HL-60 (cell line): ENCODE data around the gene KLRD1.
"Not testable (repeated sequence)": the region's sequence is repeated elsewhere in the genome, so short reads cannot be mapped to it uniquely, and the experiment has no call there.

Source experiments
- DNase-seq, 2 experiments: peaks; one replicate each; pipeline ENCODE4 v3.0.0-alpha.2; 2010 to 2020; ENCODE audit warnings: low read depth in 1 of 2, low spot score in 1 of 2
- H3K27ac ChIP-seq: fragments of 250-450 bp; sonication (Bioruptor Pico); replicated peaks from 2 replicates; pipeline ENCODE4 v1.5.1; 2020; ENCODE audit warnings: mild to moderate bottlenecking, moderate library complexity
- H3K27me3 ChIP-seq: fragments of 250-450 bp; sonication (Bioruptor Pico); 2 replicates; pipeline ENCODE4 v1.5.1; 2021; ENCODE audit warnings: mild to moderate bottlenecking, moderate library complexity; ENCODE audit not compliant: insufficient read depth, poor library complexity, severe bottlenecking
- H3K4me3 ChIP-seq: replicated peaks from 2 replicates; pipeline ENCODE4 v1.5.1; 2011; ENCODE audit warnings: mild to moderate bottlenecking, control low read depth, low read length; ENCODE audit not compliant: insufficient read depth
- CTCF ChIP-seq: IDR thresholded peaks from one replicate; pipeline ENCODE4 v1.5.1; 2011; ENCODE audit warnings: low read length, control low read depth, inconsistent platforms; ENCODE audit not compliant: insufficient read depth
- GABPA ChIP-seq: IDR thresholded peaks from 2 replicates; pipeline ENCODE4 v1.6.1; 2012; ENCODE audit warnings: low read depth
- POLR2AphosphoS5 ChIP-seq: IDR thresholded peaks from 2 replicates; pipeline ENCODE4 v1.6.1; 2012; ENCODE audit warnings: low read depth
- REST ChIP-seq: IDR thresholded peaks from 2 replicates; pipeline ENCODE4 v1.6.1; 2012; ENCODE audit warnings: low read depth; ENCODE audit not compliant: insufficient replicate concordance
- SPI1 ChIP-seq: IDR thresholded peaks from 2 replicates; pipeline ENCODE4 v1.6.1; 2012; ENCODE audit warnings: low read depth, mild to moderate bottlenecking, borderline replicate concordance

Gene KLRD1

DNA sequence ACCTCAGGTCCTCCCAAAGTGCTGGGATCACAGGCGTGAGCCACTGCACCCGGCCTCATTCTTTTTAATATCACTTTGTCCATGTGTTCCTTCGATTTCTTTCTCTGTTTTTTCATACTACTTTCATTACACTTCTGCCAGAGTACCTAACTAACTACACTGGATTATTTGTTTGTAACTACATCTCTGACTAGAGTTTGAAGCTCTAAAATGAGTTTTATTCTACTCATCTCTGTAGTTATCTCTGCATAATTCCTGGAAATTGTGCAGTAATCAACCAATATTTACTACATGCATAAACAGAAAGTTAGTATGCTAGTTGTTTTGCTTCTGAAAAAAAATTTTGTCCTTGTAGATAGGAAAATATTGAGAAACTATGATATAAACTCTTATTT is 67.0 kb downstream of the KLRD1 start:
- DNase-seq: no peak
- TF ChIP-seq SPI1 (no peak), GABPA (no peak), POLR2AphosphoS5 (no peak), CTCF (no peak), REST (no peak)

DNA sequence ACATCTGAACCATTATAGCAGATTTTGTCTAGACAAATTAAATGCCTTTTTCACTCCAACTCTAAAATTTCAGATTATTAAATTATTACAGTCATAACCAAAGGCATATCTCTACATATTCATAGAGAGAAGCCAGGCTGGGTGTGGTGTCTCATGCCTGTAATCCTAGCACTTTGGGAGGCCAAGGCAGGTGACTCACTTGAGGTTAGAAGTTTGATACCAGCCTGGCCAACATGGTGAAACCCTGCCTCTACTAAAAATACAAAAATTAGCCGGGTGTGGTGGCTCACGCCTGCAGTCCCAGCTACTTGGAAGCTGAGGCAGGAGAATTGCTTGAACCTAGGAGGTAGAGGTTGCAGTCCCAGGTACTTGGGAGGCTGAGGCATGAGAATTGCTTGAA is 71.1 kb downstream of the KLRD1 start:
- H3K27ac ChIP-seq: not testable (repeated sequence)

More for the DNA sequence above, 67.0 kb downstream of the KLRD1 start:
- no peak overlapping the region for H3K4me3 ChIP-seq
- no peak overlapping the region for H3K27ac ChIP-seq
- H3K27me3 ChIP-seq: no peaks in the 10 kb centered on the region

More for the DNA sequence above, 71.1 kb downstream of the KLRD1 start:
- not testable (repeated sequence) for H3K27me3 ChIP-seq, DNase-seq, H3K4me3 ChIP-seq
